IMR-90 (cell line): ENCODE measurements around the gene STX11. TPM values are rescaled to one million over a fixed set of nuclear protein-coding genes. Genes with fewer than 3 reads are reported as not detected.

Experiments used
- ATAC-seq: fragments of 200-7000 bp; cut with Tn5 transposase; 2 replicates; pipeline ENCODE4 v1.9.1; 2020; ENCODE audit warnings: low read depth, mild to moderate bottlenecking, moderate library complexity
- BruUV-seq: library from RNA; stranded (reverse); fragments of 400-500 nt; replicated peaks from 2 replicates; lab custom pipeline; 2021; lab: Mats Ljungman, UMichigan
- CTCF ChIA-PET: fragments of 300-600 bp; formaldehyde crosslinking; extraction: SDS; loops from one replicate; lab custom pipeline; 2021; ENCODE audit warnings: antibody characterized with exemption; lab: Yijun Ruan, JAX
- POLR2A ChIA-PET: fragments of 300-600 bp; sonication (Branson Sonifier 250); formaldehyde crosslinking; loops from one replicate; lab custom pipeline; 2022; ENCODE audit warnings: antibody characterized with exemption; ENCODE audit not compliant: unreplicated experiment; lab: Charles Lee
- DNase-seq: peaks from one replicate; pipeline ENCODE4 v3.0.0; 2013
- H2AFZ ChIP-seq: replicated peaks from 2 replicates; pipeline ENCODE3; 2013; ENCODE audit warnings: low read length, mild to moderate bottlenecking; ENCODE audit not compliant: poor library complexity
- H2AK5ac ChIP-seq: 2 replicates; pipeline ENCODE4 v1.6.1; 2013; ENCODE audit warnings: low read depth, low read length, inconsistent platforms
- H2AK9ac ChIP-seq: replicated peaks from 2 replicates; pipeline ENCODE3; 2013; ENCODE audit warnings: mild to moderate bottlenecking, low read depth, low read length, moderate library complexity; ENCODE audit not compliant: poor library complexity
- H2BK120ac ChIP-seq: 2 replicates; pipeline ENCODE4 v1.6.1; 2013; ENCODE audit warnings: low read depth, low read length, inconsistent platforms
- H2BK15ac ChIP-seq: 3 replicates; pipeline ENCODE4 v1.6.1; 2013; ENCODE audit warnings: low read depth, low read length, inconsistent platforms
- H2BK20ac ChIP-seq: 2 replicates; pipeline ENCODE4 v1.6.1; 2013; ENCODE audit warnings: low read depth, mild to moderate bottlenecking, inconsistent platforms, low read length, moderate library complexity
- H2BK5ac ChIP-seq: 2 replicates; pipeline ENCODE4 v1.6.1; 2013; ENCODE audit warnings: mild to moderate bottlenecking, low read depth, low read length, inconsistent platforms; ENCODE audit not compliant: poor library complexity, severe bottlenecking
- H3K14ac ChIP-seq: replicated peaks from 2 replicates; pipeline ENCODE4 v1.6.1; 2013; ENCODE audit warnings: low read depth, low read length, inconsistent platforms
- H3K18ac ChIP-seq: 2 replicates; pipeline ENCODE4 v1.6.1; 2013; ENCODE audit warnings: low read depth, low read length, control low read depth
- H3K23ac ChIP-seq: 2 replicates; pipeline ENCODE4 v1.6.1; 2013; ENCODE audit warnings: low read depth, low read length, inconsistent platforms
- H3K27ac ChIP-seq: 2 replicates; pipeline ENCODE4 v1.5.1; 2013; ENCODE audit warnings: mild to moderate bottlenecking, control low read depth, low read length; ENCODE audit not compliant: insufficient read depth
- H3K27me3 ChIP-seq: 2 replicates; pipeline ENCODE4 v1.6.1; 2013; ENCODE audit warnings: low read length; ENCODE audit not compliant: control insufficient read depth, insufficient read depth
- H3K36me3 ChIP-seq: 2 replicates; pipeline ENCODE4 v1.6.1; 2013; ENCODE audit warnings: low read length, mixed read lengths; ENCODE audit not compliant: control insufficient read depth, insufficient read depth
- H3K4ac ChIP-seq: 2 replicates; pipeline ENCODE4 v1.6.1; 2013; ENCODE audit warnings: low read depth, low read length, inconsistent platforms
- H3K4me1 ChIP-seq: 2 replicates; pipeline ENCODE4 v1.6.1; 2013; ENCODE audit warnings: low read length, mixed read lengths; ENCODE audit not compliant: control insufficient read depth, insufficient read depth
- H3K4me2 ChIP-seq: 2 replicates; pipeline ENCODE4 v1.6.1; 2013; ENCODE audit warnings: low read depth, mild to moderate bottlenecking, control low read depth, low read length, moderate library complexity
- H3K4me3 ChIP-seq: 2 replicates; pipeline ENCODE4 v1.5.1; 2013; ENCODE audit warnings: low read depth, mild to moderate bottlenecking, control low read depth, low read length, moderate library complexity; ENCODE audit not compliant: insufficient read depth
- H3K56ac ChIP-seq: 2 replicates; pipeline ENCODE4 v1.6.1; 2013; ENCODE audit warnings: low read length, inconsistent platforms; ENCODE audit not compliant: insufficient read depth; ENCODE audit errors: extremely low read depth
- H3K79me1 ChIP-seq, 2 experiments: 2 replicates each; pipeline ENCODE4 v1.6.1; 2013; ENCODE audit warnings: low read length in 2 of 2, inconsistent platforms in 1 of 2, low read depth in 1 of 2
- H3K9ac ChIP-seq: 2 replicates; pipeline ENCODE4 v1.6.1; 2013; ENCODE audit warnings: low read depth, low read length, control low read depth
- H3K9me1 ChIP-seq: 2 replicates; pipeline ENCODE4 v1.6.1; 2013; ENCODE audit warnings: low read length, inconsistent platforms; ENCODE audit not compliant: insufficient read depth
- H3K9me3 ChIP-seq: 2 replicates; pipeline ENCODE4 v1.6.1; 2013; ENCODE audit warnings: low read length; ENCODE audit not compliant: control insufficient read depth, insufficient read depth
- H4K20me1 ChIP-seq: 2 replicates; pipeline ENCODE4 v1.6.1; 2013; ENCODE audit warnings: low read length, inconsistent platforms; ENCODE audit not compliant: insufficient read depth
- H4K5ac ChIP-seq: 2 replicates; pipeline ENCODE4 v1.6.1; 2013; ENCODE audit warnings: mild to moderate bottlenecking, low read depth, low read length, control low read depth
- H4K8ac ChIP-seq, 2 experiments: 2 replicates each; pipeline ENCODE4 v1.6.1; 2013; ENCODE audit warnings: low read depth in 2 of 2, low read length in 2 of 2, control low read depth in 1 of 2, inconsistent platforms in 1 of 2
- H4K91ac ChIP-seq: 2 replicates; pipeline ENCODE4 v1.6.1; 2013; ENCODE audit warnings: low read depth, low read length, inconsistent platforms; ENCODE audit not compliant: insufficient read depth
- CEBPB ChIP-seq: IDR thresholded peaks from 2 replicates; pipeline ENCODE4 v1.6.1; 2012; ENCODE audit warnings: low read depth, low read length, improper control_type of control experiment
- MXI1 ChIP-seq: IDR thresholded peaks from 2 replicates; pipeline ENCODE4 v1.6.1; 2012; ENCODE audit warnings: low read depth, mild to moderate bottlenecking, low read length, moderate library complexity, borderline replicate concordance
- NFE2L2 ChIP-seq: fragments of 150-350 bp; IDR thresholded peaks from 2 replicates; pipeline ENCODE4 v1.6.1; 2016; ENCODE audit warnings: low read depth, mild to moderate bottlenecking, low read length
- RAD21 ChIP-seq: IDR thresholded peaks from 2 replicates; pipeline ENCODE4 v1.6.1; 2012; ENCODE audit warnings: low read length, improper control_type of control experiment
- RCOR1 ChIP-seq: IDR thresholded peaks from 2 replicates; pipeline ENCODE4 v1.6.1; 2012; ENCODE audit warnings: mild to moderate bottlenecking, low read length, improper control_type of control experiment; ENCODE audit not compliant: insufficient replicate concordance
- WGBS, 2 experiments: methylation state at CpG; one replicate each; pipeline versions ENCODE4 v1.1.5 to v1.1.7; 2013; ENCODE audit warnings: missing lambda C conversion rate in 2 of 2; ENCODE audit not compliant: insufficient read length in 1 of 2; ENCODE audit errors: extremely low coverage in 2 of 2; 5-methylcytosine and 5-hydroxymethylcytosine counted together
- dilution Hi-C: fragments of 300-500 bp; cut with HindIII; formaldehyde crosslinking; loops from one replicate; pipeline ENCODE4 v1.14.3; 2018; ENCODE audit warnings: low sequenced_read_pairs; ENCODE audit not compliant: unreplicated experiment
- in situ Hi-C: fragments of 300-500 bp; cut with MboI; formaldehyde crosslinking; loops from 3 replicates; pipeline ENCODE4 v1.14.3; 2019; ENCODE audit warnings: low sequenced_read_pairs, inconsistent platforms, mixed read lengths
- intact Hi-C: fragments of 100-400 bp; cut with micrococcal nuclease; formaldehyde crosslinking; loops from 2 replicates; pipeline ENCODE4 v1.10.0; 2022
- polyA plus RNA-seq, 3 experiments: library from polyadenylated mRNA; depleted of rRNA; stranded (reverse); fragments of >200 nt; gene quantifications; 2 replicates each; pipeline ENCODE4 v1.2.3, GENCODE V29; 2012; ENCODE audit warnings: low replicate concordance in 1 of 3
- total RNA-seq: library from RNA; depleted of rRNA; stranded (reverse); fragments of >200 nt; gene quantifications from 2 replicates; pipeline ENCODE4 v1.2.3, GENCODE V29; 2012
- TF ChIP-seq, protein P1 (sequence below): fragments of 150-350 bp; IDR thresholded peaks from 2 replicates; pipeline ENCODE4 v1.6.1; 2016; ENCODE audit warnings: low read depth, mild to moderate bottlenecking, low read length, moderate library complexity, borderline replicate concordance
- TF ChIP-seq, protein P2 (sequence below): conservative IDR thresholded peaks from 2 replicates; pipeline ENCODE4 v1.5.1; 2012; ENCODE audit warnings: mild to moderate bottlenecking, low read depth, low read length, improper control_type of control experiment
- TF ChIP-seq, protein P3 (sequence below): fragments of 150-350 bp; IDR thresholded peaks from 2 replicates; pipeline ENCODE4 v1.6.1; 2017; ENCODE audit warnings: mild to moderate bottlenecking, antibody characterized with exemption, low read length, low read depth

STX11 gene
- total and polyA plus RNA-seq, 2 of the 4 experiments (the other 2 are of a cell fraction) = 0.54 to 0.68 TPM

DNA sequence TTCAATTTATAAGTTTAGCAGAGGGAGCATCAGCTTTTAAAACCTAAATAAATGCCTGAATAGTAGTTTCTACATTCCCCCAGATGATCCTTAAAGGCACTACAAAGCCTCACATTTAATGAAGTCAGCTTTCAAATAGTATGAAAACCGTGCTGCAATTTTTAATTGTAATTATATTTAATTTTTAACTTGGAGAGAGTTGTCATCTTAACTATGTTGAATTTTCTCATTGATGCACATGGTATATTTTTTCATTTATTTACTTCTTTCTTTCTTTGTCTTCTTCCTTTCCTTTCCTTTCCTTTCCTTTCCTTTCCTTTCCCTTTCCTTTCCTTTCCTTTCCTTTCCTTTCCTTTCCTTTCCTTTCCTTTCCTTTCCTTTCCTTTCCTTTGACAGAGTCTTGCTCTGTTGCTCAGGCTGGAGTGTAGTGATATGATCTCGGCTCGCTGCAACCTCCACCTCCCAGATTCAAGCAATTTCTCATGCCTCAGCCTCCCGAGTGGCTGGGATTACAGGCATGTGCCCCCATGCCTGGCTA, 47.2 kb upstream of the STX11 start:
- H3K4ac ChIP-seq = no peak overlapping the region
- in situ Hi-C loops = loop anchor here (5.0 to 25.0 kb wide), 2 partner anchors 379 to 1109 kb away; no protein-coding TSS in a partner anchor
- H4K20me1 ChIP-seq = no peaks in the 10 kb centered on the region
- no TSS peak for BruUV-seq
- no peaks in the 10 kb centered on the region for H3K4me1 ChIP-seq
- no CpG with 5 or more reads among the region's 4 CpGs for WGBS, 2 experiments
- no peaks in the 10 kb centered on the region for H3K9me1 ChIP-seq
- no peak overlapping the region for H4K8ac ChIP-seq
- no peak overlapping the region for H3K4me3 ChIP-seq
- no peak overlapping the region for H3K27ac ChIP-seq
- H3K9ac ChIP-seq = no peak overlapping the region
- intact Hi-C loops = loop anchor here (10.0 kb wide), 1 partner anchor 452 kb away; no protein-coding TSS in a partner anchor
- H3K14ac ChIP-seq = no peak overlapping the region
- no peak overlapping the region for H3K4me2 ChIP-seq
- H3K18ac ChIP-seq = no peak overlapping the region
- no peak overlapping the region for H4K91ac ChIP-seq
- H2BK120ac ChIP-seq = no peak overlapping the region
- H3K56ac ChIP-seq = no peak overlapping the region
- H2BK20ac ChIP-seq = no peak overlapping the region
- ATAC-seq (no peak), DNase-seq (no peak)
- CTCF ChIA-PET = interaction anchor here (0.6 kb wide), 1 partner anchor 23 kb away, joined by 3 read pairs; no protein-coding TSS in a partner anchor
- H2AK5ac ChIP-seq = no peak overlapping the region
- no peak overlapping the region for H2AK9ac ChIP-seq
- no peaks in the 10 kb centered on the region for H3K36me3 ChIP-seq
- TF ChIP-seq MXI1 (no peak), RCOR1 (no peak), CEBPB (no peak), NFE2L2 (no peak), RAD21 (no peak)
- TF ChIP-seq, protein P1, sequence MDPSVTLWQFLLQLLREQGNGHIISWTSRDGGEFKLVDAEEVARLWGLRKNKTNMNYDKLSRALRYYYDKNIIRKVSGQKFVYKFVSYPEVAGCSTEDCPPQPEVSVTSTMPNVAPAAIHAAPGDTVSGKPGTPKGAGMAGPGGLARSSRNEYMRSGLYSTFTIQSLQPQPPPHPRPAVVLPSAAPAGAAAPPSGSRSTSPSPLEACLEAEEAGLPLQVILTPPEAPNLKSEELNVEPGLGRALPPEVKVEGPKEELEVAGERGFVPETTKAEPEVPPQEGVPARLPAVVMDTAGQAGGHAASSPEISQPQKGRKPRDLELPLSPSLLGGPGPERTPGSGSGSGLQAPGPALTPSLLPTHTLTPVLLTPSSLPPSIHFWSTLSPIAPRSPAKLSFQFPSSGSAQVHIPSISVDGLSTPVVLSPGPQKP = no peak
- TF ChIP-seq, protein P2, sequence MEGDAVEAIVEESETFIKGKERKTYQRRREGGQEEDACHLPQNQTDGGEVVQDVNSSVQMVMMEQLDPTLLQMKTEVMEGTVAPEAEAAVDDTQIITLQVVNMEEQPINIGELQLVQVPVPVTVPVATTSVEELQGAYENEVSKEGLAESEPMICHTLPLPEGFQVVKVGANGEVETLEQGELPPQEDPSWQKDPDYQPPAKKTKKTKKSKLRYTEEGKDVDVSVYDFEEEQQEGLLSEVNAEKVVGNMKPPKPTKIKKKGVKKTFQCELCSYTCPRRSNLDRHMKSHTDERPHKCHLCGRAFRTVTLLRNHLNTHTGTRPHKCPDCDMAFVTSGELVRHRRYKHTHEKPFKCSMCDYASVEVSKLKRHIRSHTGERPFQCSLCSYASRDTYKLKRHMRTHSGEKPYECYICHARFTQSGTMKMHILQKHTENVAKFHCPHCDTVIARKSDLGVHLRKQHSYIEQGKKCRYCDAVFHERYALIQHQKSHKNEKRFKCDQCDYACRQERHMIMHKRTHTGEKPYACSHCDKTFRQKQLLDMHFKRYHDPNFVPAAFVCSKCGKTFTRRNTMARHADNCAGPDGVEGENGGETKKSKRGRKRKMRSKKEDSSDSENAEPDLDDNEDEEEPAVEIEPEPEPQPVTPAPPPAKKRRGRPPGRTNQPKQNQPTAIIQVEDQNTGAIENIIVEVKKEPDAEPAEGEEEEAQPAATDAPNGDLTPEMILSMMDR = no peak
- TF ChIP-seq, protein P3, sequence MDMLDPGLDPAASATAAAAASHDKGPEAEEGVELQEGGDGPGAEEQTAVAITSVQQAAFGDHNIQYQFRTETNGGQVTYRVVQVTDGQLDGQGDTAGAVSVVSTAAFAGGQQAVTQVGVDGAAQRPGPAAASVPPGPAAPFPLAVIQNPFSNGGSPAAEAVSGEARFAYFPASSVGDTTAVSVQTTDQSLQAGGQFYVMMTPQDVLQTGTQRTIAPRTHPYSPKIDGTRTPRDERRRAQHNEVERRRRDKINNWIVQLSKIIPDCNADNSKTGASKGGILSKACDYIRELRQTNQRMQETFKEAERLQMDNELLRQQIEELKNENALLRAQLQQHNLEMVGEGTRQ = no peak
- no peaks in the 10 kb centered on the region for H3K79me1 ChIP-seq
- H4K5ac ChIP-seq = no peak overlapping the region
- dilution Hi-C loops = no loop called here
- H3K9me3 ChIP-seq = no peaks in the 10 kb centered on the region
- POLR2A ChIA-PET = no interaction called here
- peaks cover 2% of the 10 kb centered on the region for H3K27me3 ChIP-seq
- no peak overlapping the region for H2AFZ ChIP-seq
- H3K23ac ChIP-seq = no peak overlapping the region
- no peak overlapping the region for H2BK15ac ChIP-seq
- H2BK5ac ChIP-seq = no peak overlapping the region
